HCT116 (cell line): Measurements from ENCODE around the gene NT5C3A. TPM values are rescaled to one million over a fixed set of nuclear protein-coding genes. Genes with fewer than 3 reads are reported as not detected.

Experiments used
- ATAC-seq: fragments of 200-7000 bp; cut with Tn5 transposase; 2 replicates; pipeline ENCODE4 v1.9.1; 2020; ENCODE audit warnings: mild to moderate bottlenecking, moderate library complexity
- BruUV-seq: library from RNA; stranded (reverse); fragments of 400-500 nt; replicated peaks from 2 replicates; lab custom pipeline; 2021; lab: Mats Ljungman, UMichigan
- CTCF ChIA-PET: fragments of 300-600 bp; sonication (Branson Sonifier 250); formaldehyde crosslinking; loops from one replicate; lab custom pipeline; 2021; ENCODE audit warnings: antibody characterized with exemption; lab: Charles Lee
- POLR2A ChIA-PET: fragments of 300-600, 350-600 bp; sonication (Branson Sonifier 250); formaldehyde crosslinking; loops from one replicate; lab custom pipeline; 2021; ENCODE audit warnings: antibody characterized with exemption; lab: Charles Lee
- RAD21 ChIA-PET, 2 experiments: fragments of 300-600 bp; sonication (Branson Sonifier 250); formaldehyde crosslinking; loops; one replicate each; lab custom pipeline; 2023; ENCODE audit warnings: low total read pairs in 2 of 2; ENCODE audit not compliant: uncharacterized antibody in 2 of 2, unreplicated experiment in 2 of 2, low non-redundant PET in 1 of 2; lab: Charles Lee
- DNase-seq: peaks from one replicate; pipeline ENCODE4 v3.0.0-alpha.2; 2010; ENCODE audit warnings: low read depth, low spot score
- H2AFZ ChIP-seq: fragments of 200-600 bp; shearing (Covaris generic), sonication (generic); 2 replicates; pipeline ENCODE4 v1.6.1; 2017; ENCODE audit warnings: low read depth, mixed run types, mixed read lengths, antibody characterized with exemption, low read length; ENCODE audit not compliant: poor library complexity, severe bottlenecking
- H3K27ac ChIP-seq: 2 replicates; pipeline ENCODE4 v1.5.1; 2012; ENCODE audit warnings: low read depth, low read length
- H3K27me3 ChIP-seq: fragments of 200-600 bp; sonication (generic); 2 replicates; pipeline ENCODE4 v1.6.1; 2016; ENCODE audit warnings: mixed run types, low read length, mixed read lengths; ENCODE audit not compliant: insufficient read depth
- H3K36me3 ChIP-seq, 2 experiments: fragments of 200-500 bp in 1 of 2; fragments of 200-600 bp in 1 of 2; sonication (Bioruptor generic) in 1 of 2; sonication (generic) in 1 of 2; 2 replicates each; pipeline versions ENCODE4 v1.5.1 to v1.6.1; 2014 to 2016; ENCODE audit warnings: low read length in 2 of 2, inconsistent platforms in 1 of 2, mixed read lengths in 1 of 2, mixed run types in 1 of 2; ENCODE audit not compliant: insufficient read depth in 2 of 2, control insufficient read depth in 1 of 2
- H3K4me1 ChIP-seq, 2 experiments: fragments of 200-600 bp in 1 of 2; sonication (generic) in 1 of 2; 2 replicates each; pipeline versions ENCODE4 v1.5.1 to v1.6.1; 2012 to 2017; ENCODE audit warnings: low read length in 2 of 2, inconsistent platforms in 1 of 2, mild to moderate bottlenecking in 1 of 2, mixed read lengths in 1 of 2, mixed run types in 1 of 2, moderate library complexity in 1 of 2; ENCODE audit not compliant: insufficient read depth in 2 of 2, control insufficient read depth in 1 of 2
- H3K4me2 ChIP-seq: fragments of 200-600 bp; sonication (generic); 2 replicates; pipeline ENCODE4 v1.6.1; 2017; ENCODE audit warnings: mixed run types, low read length, mixed read lengths
- H3K4me3 ChIP-seq, 2 experiments: fragments of 200-600 bp in 1 of 2; sonication (generic) in 1 of 2; replicated peaks in 1 of 2; 2 replicates each; pipeline ENCODE4 v1.5.1; 2011 to 2016; ENCODE audit warnings: low read length in 2 of 2, control low read depth in 1 of 2, low read depth in 1 of 2, mild to moderate bottlenecking in 1 of 2, mixed read lengths in 1 of 2, mixed run types in 1 of 2
- H3K79me2 ChIP-seq: fragments of 200-600 bp; sonication (generic); 2 replicates; pipeline ENCODE4 v1.6.1; 2017; ENCODE audit warnings: mild to moderate bottlenecking, mixed run types, low read length, moderate library complexity, mixed read lengths; ENCODE audit not compliant: insufficient read depth
- H3K9ac ChIP-seq: fragments of 200-600 bp; sonication (generic); 2 replicates; pipeline ENCODE4 v1.6.1; 2016; ENCODE audit warnings: low read length, mixed read lengths
- H3K9me2 ChIP-seq: fragments of 200-600 bp; sonication (generic), shearing (Covaris generic); 2 replicates; pipeline ENCODE4 v1.6.1; 2017; ENCODE audit warnings: mixed run types, mild to moderate bottlenecking, moderate library complexity; ENCODE audit not compliant: insufficient read depth
- H3K9me3 ChIP-seq, 2 experiments: fragments of 200-500 bp in 1 of 2; fragments of 200-600 bp in 1 of 2; sonication (Bioruptor generic) in 1 of 2; sonication (generic) in 1 of 2; 2 replicates each; pipeline ENCODE4 v1.6.1; 2014 to 2017; ENCODE audit warnings: low read length in 2 of 2, mixed read lengths in 2 of 2, inconsistent platforms in 1 of 2, low read depth in 1 of 2, mild to moderate bottlenecking in 1 of 2, mixed run types in 1 of 2, moderate library complexity in 1 of 2; ENCODE audit not compliant: control insufficient read depth in 1 of 2, insufficient read depth in 1 of 2
- H4K20me1 ChIP-seq: fragments of 200-600 bp; sonication (generic), shearing (Covaris generic); 2 replicates; pipeline ENCODE4 v1.6.1; 2017; ENCODE audit warnings: mixed run types, mild to moderate bottlenecking, moderate library complexity; ENCODE audit not compliant: insufficient read depth
- CBX3 ChIP-seq: IDR thresholded peaks from 2 replicates; pipeline ENCODE4 v1.6.1; 2012; ENCODE audit warnings: low read depth
- CEBPB ChIP-seq: IDR thresholded peaks from 2 replicates; pipeline ENCODE4 v1.6.1; 2012; ENCODE audit warnings: low read depth
- EGR1 ChIP-seq: IDR thresholded peaks from 2 replicates; pipeline ENCODE4 v1.6.1; 2012; ENCODE audit warnings: low read depth
- ELF1 ChIP-seq: IDR thresholded peaks from 2 replicates; pipeline ENCODE4 v1.6.1; 2012; ENCODE audit warnings: low read depth, borderline replicate concordance
- EZH2 ChIP-seq: fragments of 200-600 bp; sonication (generic); IDR thresholded peaks from 2 replicates; pipeline ENCODE4 v1.6.1; 2017; ENCODE audit warnings: antibody characterized with exemption, mixed run types
- FOSL1 ChIP-seq: IDR thresholded peaks from 2 replicates; pipeline ENCODE4 v1.6.1; 2012; ENCODE audit warnings: low read depth
- POLR2AphosphoS5 ChIP-seq: IDR thresholded peaks from 2 replicates; pipeline ENCODE4 v1.6.1; 2011; ENCODE audit warnings: mild to moderate bottlenecking, low read depth, low read length, moderate library complexity
- SIN3A ChIP-seq: IDR thresholded peaks from 2 replicates; pipeline ENCODE4 v1.6.1; 2012; ENCODE audit warnings: low read depth
- TCF7L2 ChIP-seq: IDR thresholded peaks from 2 replicates; pipeline ENCODE4 v1.7.0; 2011; ENCODE audit warnings: borderline replicate concordance, inconsistent platforms; ENCODE audit not compliant: insufficient read depth, insufficient read length; ENCODE audit errors: extremely low read depth
- ZNF274 ChIP-seq: fragments of 200-500 bp; sonication (Bioruptor generic); IDR thresholded peaks from 2 replicates; pipeline ENCODE4 v1.6.1; 2014; ENCODE audit warnings: mild to moderate bottlenecking, low read depth, low read length, inconsistent platforms
- intact Hi-C: fragments of 100-400 bp; cut with micrococcal nuclease; formaldehyde crosslinking; loops from 2 replicates; pipeline ENCODE4 v1.10.0; 2022
- total RNA-seq: library from RNA; stranded (reverse); gene quantifications from one replicate; pipeline ENCODE4 v1.2.1, GENCODE V29; 2021; ENCODE audit not compliant: unreplicated experiment
- TF ChIP-seq, protein P1 (sequence below): IDR thresholded peaks from 2 replicates; pipeline ENCODE4 v1.6.1; 2012; ENCODE audit warnings: low read depth
- TF ChIP-seq, protein P2 (sequence below): IDR thresholded peaks from 2 replicates; pipeline ENCODE4 v1.6.1; 2011; ENCODE audit warnings: mild to moderate bottlenecking, low read length, moderate library complexity; ENCODE audit not compliant: insufficient replicate concordance; ENCODE audit errors: extremely low read depth
- TF ChIP-seq, protein P3 (sequence below): IDR thresholded peaks from 2 replicates; pipeline ENCODE4 v1.6.1; 2012

The NT5C3A gene
- total RNA-seq, 1 experiment from 2014 or later: 32.5 TPM

DNA sequence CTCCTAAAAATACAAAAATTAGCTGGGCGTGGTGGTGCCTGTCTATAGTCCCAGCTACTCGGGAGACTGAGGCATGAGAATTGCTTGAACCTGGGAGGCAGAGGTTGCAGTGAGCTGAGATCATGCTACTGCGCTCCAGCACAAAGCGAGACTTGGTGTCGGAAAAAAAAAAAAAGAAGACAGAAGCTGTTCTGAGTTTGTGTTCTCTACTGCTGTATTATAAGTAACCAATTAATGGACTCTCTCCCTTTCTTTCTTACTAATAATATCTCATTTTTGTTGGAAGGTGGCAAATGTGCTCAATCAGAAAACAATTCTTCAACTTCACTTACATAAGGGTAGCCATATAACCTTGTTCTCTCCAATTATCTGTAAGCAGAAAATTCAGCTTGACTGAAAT is 7.4 kb downstream of the NT5C3A start:
- intact Hi-C loops: no loop called here
- ChIA-PET RAD21 (no interaction called here), CTCF (no interaction called here), POLR2A (no interaction called here)
- peaks cover 0 to 8% of the 10 kb centered on the region in 2 experiments; a peak in 2 of 4 replicates for H3K4me1 ChIP-seq
- H3K79me2 ChIP-seq: peaks cover 98% of the 10 kb centered on the region
- no peak overlapping the region for H2AFZ ChIP-seq
- H3K9me2 ChIP-seq: no peaks in the 10 kb centered on the region
- DNase-seq (no peak), ATAC-seq (no peak)
- no peak overlapping the region for H3K27ac ChIP-seq
- H3K9ac ChIP-seq: no peak overlapping the region
- H3K4me3 ChIP-seq: no peak overlapping the region
- no peaks in the 10 kb centered on the region for H3K9me3 ChIP-seq
- TF ChIP-seq FOSL1: no peak
- no peak for TF ChIP-seq EGR1
- no peak for TF ChIP-seq POLR2AphosphoS5
- TF ChIP-seq CEBPB: no peak
- H4K20me1 ChIP-seq: peaks cover 31% of the 10 kb centered on the region; the same call in 1 of the 2 replicates
- peaks cover 0 to 4% of the 10 kb centered on the region in 2 experiments; a peak in 1 of 4 replicates for H3K36me3 ChIP-seq
- H3K27me3 ChIP-seq: no peaks in the 10 kb centered on the region
- no peak overlapping the region for H3K4me2 ChIP-seq
- no TSS peak for BruUV-seq

DNA sequence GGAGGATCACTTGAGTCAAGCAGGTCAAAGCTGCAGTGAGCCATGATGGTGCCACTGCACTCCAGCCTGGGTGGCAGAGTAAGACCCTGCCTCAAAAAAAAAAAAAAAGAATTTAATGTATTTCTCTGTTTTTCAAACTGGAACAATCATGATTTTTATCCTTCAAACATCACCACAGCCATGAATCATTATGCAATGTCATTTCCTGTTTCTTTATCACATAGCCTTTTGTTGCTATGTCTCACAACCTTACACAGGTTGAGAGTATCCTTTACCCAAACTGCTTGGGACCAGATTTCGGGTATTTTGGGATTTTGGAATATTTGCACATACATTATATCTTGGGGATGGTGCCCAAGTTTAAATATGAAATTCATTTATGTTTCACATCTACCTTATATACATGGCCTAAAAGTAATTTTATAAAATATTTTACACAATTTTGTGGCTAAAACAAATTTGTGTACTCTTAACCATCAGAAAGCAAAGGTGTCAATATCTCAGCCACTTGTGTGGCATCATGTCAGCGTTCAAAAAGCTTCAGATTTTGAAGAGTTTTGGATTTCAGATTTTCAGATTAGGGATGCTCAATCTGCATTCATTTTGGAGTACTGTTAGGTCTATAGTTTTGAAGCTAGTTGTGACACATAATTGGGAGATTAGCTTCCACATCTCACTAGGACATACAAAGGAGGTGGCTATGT is 8.2 kb downstream of the NT5C3A start:
- POLR2A ChIA-PET: interaction anchor here (1.2 kb wide), 1 partner anchor 8 kb away, joined by 4 read pairs; the partner anchor contains the start of gene NT5C3A
- H3K27me3 ChIP-seq: no peaks in the 10 kb centered on the region
- TF ChIP-seq SIN3A (no peak), EGR1 (no peak), ELF1 (no peak), ZNF274 (no peak), CBX3 (no peak), FOSL1 (no peak), EZH2 (no peak), TCF7L2 (no peak)
- TF ChIP-seq, protein P1, sequence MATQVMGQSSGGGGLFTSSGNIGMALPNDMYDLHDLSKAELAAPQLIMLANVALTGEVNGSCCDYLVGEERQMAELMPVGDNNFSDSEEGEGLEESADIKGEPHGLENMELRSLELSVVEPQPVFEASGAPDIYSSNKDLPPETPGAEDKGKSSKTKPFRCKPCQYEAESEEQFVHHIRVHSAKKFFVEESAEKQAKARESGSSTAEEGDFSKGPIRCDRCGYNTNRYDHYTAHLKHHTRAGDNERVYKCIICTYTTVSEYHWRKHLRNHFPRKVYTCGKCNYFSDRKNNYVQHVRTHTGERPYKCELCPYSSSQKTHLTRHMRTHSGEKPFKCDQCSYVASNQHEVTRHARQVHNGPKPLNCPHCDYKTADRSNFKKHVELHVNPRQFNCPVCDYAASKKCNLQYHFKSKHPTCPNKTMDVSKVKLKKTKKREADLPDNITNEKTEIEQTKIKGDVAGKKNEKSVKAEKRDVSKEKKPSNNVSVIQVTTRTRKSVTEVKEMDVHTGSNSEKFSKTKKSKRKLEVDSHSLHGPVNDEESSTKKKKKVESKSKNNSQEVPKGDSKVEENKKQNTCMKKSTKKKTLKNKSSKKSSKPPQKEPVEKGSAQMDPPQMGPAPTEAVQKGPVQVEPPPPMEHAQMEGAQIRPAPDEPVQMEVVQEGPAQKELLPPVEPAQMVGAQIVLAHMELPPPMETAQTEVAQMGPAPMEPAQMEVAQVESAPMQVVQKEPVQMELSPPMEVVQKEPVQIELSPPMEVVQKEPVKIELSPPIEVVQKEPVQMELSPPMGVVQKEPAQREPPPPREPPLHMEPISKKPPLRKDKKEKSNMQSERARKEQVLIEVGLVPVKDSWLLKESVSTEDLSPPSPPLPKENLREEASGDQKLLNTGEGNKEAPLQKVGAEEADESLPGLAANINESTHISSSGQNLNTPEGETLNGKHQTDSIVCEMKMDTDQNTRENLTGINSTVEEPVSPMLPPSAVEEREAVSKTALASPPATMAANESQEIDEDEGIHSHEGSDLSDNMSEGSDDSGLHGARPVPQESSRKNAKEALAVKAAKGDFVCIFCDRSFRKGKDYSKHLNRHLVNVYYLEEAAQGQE: no peak
- TF ChIP-seq, protein P2, sequence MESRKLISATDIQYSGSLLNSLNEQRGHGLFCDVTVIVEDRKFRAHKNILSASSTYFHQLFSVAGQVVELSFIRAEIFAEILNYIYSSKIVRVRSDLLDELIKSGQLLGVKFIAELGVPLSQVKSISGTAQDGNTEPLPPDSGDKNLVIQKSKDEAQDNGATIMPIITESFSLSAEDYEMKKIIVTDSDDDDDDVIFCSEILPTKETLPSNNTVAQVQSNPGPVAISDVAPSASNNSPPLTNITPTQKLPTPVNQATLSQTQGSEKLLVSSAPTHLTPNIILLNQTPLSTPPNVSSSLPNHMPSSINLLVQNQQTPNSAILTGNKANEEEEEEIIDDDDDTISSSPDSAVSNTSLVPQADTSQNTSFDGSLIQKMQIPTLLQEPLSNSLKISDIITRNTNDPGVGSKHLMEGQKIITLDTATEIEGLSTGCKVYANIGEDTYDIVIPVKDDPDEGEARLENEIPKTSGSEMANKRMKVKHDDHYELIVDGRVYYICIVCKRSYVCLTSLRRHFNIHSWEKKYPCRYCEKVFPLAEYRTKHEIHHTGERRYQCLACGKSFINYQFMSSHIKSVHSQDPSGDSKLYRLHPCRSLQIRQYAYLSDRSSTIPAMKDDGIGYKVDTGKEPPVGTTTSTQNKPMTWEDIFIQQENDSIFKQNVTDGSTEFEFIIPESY: no peak
- TF ChIP-seq, protein P3, sequence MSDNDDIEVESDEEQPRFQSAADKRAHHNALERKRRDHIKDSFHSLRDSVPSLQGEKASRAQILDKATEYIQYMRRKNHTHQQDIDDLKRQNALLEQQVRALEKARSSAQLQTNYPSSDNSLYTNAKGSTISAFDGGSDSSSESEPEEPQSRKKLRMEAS: no peak
- TF ChIP-seq, all 23 proteins: peak for 0
- Histone ChIP-seq H3K4me2 (no peak overlapping the region), H3K4me1 (peaks cover 0 to 8% of the 10 kb centered on the region in 2 experiments; a peak in 2 of 4 replicates), H3K9me2 (no peaks in the 10 kb centered on the region), H2AFZ (no peak overlapping the region), H4K20me1 (peaks cover 27% of the 10 kb centered on the region; the same call in 1 of the 2 replicates), H3K4me3 (no peak overlapping the region), H3K9me3 (no peaks in the 10 kb centered on the region), H3K27ac (no peak overlapping the region), H3K79me2 (peaks cover 98% of the 10 kb centered on the region), H3K9ac (no peak overlapping the region), H3K36me3 (no peaks in the 10 kb centered on the region; a peak in 1 of 4 replicates)
- RAD21 ChIA-PET: no interaction called here
- intact Hi-C loops: no loop called here
- ATAC-seq (no peak), DNase-seq (no peak)
- BruUV-seq: no TSS peak
- CTCF ChIA-PET: no interaction called here
